Suprapubic skin (tissue), 3 donors: ENCODE measurements around the gene PARP8.

Source experiments
- POLR2A ChIP-seq, 2 donors: fragments of 450-650 bp; IDR thresholded peaks; one replicate each; pipeline ENCODE4 v1.6.1; 2017; ENCODE audit warnings: antibody characterized with exemption in 2 of 2, mild to moderate bottlenecking in 2 of 2, moderate library complexity in 2 of 2
- TF ChIP-seq, protein P1 (sequence below), 2 donors: fragments of 200-600 bp in 1 of 2; fragments of 450-650 bp in 1 of 2; sonication (generic) in 1 of 2; IDR thresholded peaks; one replicate each; pipeline ENCODE4 v1.5.1; 2016 to 2019; ENCODE audit warnings: antibody characterized with exemption in 2 of 2, mild to moderate bottlenecking in 1 of 2, moderate library complexity in 1 of 2

DNA sequence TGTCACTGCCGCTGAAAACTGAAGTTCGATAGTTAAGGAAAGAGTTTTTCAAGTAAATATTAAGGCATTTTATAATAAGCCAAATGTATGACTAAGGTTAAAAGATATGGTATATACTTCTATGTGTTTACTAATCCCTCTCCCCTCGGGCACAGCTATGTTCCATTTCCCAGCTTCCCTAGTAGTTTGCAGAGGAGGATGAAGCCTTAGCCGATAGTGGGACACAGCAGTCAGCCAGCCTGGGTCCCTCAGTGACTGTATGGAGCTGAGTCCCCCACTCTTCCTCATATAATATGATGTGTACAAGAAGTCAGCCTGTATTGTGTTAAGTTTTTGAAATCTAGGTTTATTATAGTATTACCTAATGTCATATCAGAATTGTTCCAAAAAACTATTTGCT is 55.8 kb downstream of the PARP8 start:
- no peak for TF ChIP-seq POLR2A (IDR thresholded peaks at IDR 0.05)
- TF ChIP-seq, protein P1, sequence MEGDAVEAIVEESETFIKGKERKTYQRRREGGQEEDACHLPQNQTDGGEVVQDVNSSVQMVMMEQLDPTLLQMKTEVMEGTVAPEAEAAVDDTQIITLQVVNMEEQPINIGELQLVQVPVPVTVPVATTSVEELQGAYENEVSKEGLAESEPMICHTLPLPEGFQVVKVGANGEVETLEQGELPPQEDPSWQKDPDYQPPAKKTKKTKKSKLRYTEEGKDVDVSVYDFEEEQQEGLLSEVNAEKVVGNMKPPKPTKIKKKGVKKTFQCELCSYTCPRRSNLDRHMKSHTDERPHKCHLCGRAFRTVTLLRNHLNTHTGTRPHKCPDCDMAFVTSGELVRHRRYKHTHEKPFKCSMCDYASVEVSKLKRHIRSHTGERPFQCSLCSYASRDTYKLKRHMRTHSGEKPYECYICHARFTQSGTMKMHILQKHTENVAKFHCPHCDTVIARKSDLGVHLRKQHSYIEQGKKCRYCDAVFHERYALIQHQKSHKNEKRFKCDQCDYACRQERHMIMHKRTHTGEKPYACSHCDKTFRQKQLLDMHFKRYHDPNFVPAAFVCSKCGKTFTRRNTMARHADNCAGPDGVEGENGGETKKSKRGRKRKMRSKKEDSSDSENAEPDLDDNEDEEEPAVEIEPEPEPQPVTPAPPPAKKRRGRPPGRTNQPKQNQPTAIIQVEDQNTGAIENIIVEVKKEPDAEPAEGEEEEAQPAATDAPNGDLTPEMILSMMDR (IDR thresholded peaks at IDR 0.05): no peak
